Endothelial cell of hepatic sinusoid (primary cell): ENCODE measurements around the gene DGKG.

Source experiments
- in situ Hi-C: cut with HindIII; loops from 2 replicates; pipeline ENCODE4 v1.10.0; 2017; ENCODE audit warnings: low sequenced_read_pairs

The DGKG gene

DNA sequence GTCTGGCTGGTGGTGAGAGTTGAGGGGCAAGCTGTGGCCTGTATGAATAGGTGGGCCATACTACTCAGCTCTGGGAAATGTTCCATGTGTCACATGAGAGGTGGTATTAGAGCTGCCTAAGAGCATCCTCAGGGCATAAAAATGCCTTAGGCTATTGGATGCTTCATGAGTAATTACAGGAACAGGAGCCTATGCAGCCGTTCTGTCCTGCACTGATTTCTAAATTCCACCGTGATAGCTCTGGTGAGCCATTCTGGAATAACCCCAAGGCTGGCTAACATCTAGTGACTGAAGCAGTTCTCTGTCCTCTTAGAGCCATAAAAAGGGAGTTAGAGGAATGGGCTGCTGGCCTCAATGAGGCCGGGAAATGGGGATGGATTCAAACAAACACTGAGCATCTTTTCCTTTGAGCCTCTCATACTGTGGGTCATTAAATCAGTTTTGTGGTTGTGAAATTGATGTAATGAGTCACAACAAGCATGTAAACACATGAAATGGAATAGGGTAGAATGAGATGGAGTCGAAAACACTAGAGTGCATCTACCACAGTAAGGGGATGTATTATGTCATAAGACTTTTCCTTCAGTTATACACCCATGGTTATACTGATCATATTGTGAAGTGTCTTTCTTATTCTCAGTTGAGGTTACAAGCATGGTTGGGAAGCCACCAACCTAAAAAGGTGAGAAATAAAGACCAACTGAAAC is 41.0 kb downstream of the DGKG start:
- in situ Hi-C loops, result no loop called here

DNA sequence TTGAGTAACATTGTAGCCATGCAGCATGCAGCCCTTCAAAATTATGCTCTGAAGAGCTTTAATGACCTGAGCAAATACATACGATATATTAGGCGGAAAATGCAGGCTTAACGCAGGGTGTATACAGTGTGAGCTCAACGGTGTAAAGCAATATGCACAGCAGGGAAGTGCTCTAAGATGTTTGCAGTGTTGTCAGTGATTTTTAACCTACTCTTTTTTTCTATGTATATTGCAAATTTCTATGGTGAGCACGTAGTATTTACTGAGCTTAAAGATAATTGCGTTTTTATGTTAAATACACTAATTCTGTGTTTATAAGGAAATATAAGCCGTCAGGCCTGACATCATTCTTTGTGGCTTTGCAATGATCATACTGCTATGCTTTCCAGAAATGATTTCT is 42.1 kb downstream of the DGKG start:
- in situ Hi-C loops, result no loop called here

DNA sequence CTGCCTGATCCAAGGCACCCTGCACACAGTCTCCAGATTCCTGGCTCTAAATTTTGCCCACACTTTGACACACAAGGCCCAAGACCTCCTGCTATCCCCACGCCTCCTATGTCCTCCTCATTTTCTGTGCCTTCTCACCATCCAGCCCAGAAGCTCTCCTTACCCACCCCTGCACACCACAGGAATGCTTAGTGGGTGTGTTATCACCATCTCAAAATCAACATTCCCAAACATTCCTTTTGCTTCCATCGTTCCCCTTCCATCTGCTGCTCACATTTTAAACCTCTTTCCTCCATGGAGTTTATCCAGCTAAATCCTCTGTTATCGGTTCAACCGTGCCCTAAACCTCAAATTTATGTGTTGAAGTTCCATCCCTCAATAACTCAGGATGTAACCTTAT is 43.9 kb downstream of the DGKG start:
- in situ Hi-C loops, result no loop called here

DNA sequence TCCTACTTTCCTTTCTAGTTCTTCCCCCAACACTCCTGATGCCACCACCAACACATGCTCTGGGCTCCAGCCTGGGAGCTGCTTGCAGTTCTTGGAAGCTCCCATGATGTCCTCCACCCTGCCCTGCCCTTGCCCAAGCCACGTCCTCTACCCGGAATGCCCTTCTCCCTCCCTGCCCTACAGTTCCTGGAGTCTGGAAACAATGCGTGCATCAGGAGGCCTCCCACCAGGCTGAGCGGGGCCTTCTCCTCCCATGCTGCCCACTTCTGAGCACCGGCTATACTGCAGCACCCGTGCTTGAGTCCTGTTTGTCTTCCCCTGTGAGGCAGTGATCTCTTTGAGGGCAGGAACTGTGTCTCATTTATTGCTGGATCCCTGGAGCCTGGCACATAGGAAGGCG is 44.6 kb downstream of the DGKG start:
- in situ Hi-C loops, result no loop called here

DNA sequence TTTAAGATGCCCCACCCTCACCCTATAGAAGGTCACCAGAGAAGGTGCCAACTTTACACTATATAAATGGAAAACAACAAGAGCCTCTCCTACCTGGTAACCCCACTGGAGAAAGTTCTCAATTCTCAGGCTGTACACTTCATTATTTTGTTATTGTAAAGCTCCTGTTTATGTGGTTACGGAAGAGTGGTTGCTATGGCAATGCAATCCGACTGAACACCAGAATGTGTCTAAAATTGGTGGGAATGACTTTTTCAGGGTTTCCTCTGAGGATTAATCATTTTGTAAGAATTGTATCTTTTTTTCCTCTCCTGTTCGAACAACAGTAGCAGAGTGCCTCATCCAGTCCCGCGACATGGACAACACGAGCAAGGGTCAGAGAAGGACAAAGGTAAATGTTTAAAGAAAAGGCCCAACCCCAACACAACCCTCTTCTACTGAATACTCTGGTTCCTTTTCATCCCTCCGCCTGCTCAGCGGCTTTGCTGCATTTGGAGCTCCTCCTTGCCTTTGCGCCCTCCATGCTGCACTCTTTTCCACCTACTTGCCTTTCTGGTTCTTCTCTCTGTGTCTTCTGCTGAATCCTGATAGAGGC is 45.3 kb downstream of the DGKG start:
- in situ Hi-C loops, result no loop called here

DNA sequence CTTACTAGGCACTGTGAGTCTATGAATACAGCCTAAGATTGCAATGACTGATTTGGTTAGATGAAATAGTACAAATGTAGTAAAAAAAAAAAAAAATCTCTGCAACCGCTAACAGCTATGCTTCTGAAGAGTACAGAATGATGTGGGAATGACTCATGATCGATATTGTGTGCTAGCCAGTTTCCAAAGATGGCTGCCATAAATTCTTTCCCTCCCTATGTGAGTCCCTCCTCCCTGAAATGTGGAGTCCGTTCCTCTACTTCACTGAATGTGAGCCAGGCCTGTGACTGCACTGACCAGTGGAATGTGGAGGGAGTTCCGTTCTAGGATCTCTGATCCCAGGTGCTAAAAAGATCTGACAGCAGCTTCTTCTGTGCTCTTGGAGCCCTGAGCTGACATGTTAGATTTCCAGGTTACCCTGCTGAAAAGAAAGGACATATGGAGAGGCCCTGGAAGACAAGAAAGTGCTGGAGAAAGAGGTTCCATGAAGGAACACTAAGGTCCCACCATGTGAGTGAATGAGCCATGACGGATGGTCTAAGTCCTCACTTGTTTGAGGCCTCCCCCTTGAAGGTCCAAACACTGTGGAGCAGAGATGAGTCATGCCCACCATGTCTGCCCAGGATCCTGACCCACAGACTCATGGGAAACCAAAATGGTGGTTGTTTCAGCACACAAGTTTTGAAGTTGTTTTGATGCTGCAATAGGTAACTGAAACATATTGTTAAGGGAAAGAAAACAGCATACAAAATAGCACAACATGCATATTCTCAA is 46.3 kb downstream of the DGKG start:
- in situ Hi-C loops, result no loop called here

DNA sequence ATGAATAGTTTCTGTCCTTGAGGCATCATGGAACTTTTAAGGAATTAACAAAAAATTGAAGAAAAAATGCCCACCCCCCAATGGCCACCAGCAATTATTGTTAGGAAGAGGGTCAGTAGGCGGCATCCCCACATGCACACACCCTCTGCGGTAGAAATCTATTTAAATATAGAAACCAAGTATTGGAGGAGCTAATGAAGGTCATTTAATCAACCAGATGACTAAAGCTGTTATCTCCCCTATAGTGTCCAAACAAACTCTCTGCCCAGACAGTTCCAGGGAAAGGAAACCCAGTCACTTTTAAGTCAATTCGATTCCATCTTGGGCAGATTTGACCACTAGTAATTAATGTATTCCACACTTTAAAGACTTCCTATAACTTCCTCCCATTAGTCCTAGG is 47.1 kb downstream of the DGKG start:
- in situ Hi-C loops, result no loop called here

DNA sequence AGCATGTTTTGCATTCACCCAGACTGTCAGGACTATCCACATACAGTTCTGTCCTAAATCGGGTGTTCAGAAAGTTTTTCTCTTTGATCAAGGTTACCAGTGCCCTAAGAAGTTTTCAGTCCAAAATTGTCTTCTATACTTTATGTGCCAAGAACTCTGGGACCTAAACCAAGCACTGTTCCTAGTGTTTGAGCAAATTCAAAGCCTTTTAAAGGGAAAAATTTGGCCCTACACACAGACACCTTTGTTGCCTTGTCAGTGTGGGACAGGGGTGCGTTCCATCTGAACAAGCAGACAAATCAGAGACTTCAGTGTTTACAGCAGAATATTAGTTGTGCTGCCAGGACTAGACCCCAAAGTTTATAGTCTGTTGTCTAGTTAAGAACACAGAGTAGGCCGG is 50.6 kb downstream of the DGKG start:
- in situ Hi-C loops, result no loop called here

DNA sequence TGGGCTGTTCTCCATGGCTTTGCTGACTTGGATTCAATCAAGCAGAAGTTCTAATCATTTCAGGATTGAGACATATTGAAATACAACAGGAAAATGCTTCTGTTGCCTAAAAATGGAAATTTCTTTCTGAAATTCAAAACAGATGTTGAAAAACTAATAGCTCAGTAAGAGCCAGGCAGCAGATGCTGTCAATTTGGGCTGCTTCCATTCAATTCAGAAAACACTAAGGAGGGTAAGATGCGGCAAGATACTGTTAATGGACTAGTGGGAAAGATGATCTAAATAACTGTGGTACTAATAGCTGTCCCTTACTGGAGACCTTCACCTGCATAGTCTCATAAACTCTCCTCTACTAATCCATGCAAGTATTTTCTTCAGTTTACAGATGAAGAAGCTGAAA is 53.5 kb downstream of the DGKG start:
- in situ Hi-C loops, result no loop called here

DNA sequence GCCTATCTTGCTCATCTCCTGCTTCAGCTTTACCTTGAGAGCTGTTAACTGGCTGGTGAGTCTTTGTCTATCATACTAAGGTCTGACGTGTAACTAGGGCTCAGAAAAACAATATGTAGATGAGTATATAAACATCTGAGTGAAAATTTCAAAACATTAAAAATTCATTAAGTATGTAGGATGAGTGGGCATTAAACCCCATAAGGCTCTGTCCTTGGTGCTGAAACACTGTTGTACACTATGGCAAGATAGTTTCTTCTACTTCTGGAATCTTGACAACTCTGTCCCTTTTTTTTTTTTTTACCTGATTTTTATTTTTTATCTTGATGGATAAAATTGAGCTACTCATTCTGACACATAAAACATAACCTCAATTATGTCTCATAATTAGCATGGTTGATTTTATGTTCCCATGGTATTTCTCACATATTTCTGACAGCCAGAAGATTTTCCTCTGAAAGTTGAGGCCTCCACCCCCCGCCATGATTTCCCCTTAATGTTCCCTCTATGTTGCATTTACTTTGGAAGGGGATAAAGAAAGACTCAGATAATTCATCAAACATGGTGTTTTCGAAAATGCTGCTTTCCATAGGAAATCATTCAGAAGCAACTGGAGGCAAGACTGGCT is 54.3 kb downstream of the DGKG start:
- in situ Hi-C loops, result no loop called here

DNA sequence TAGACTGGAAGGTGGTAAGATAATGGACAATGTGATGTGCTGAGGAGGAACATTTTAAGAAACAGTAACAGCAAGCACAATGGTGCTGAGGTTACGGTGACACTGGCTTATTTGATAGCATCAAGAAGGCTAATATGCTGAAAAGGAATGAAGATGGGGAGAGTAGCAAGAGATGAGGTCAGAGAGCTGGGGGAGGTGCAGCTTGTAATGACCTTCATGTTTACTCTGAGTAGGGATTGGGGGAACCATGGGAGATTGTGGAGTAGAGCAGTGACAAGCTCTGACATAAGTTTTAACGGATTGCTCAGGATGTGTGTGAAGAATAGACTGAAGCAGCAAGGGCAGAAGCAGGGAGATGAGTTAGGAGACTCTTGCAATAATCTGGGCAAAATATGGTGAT is 56.7 kb downstream of the DGKG start:
- in situ Hi-C loops, result no loop called here

DNA sequence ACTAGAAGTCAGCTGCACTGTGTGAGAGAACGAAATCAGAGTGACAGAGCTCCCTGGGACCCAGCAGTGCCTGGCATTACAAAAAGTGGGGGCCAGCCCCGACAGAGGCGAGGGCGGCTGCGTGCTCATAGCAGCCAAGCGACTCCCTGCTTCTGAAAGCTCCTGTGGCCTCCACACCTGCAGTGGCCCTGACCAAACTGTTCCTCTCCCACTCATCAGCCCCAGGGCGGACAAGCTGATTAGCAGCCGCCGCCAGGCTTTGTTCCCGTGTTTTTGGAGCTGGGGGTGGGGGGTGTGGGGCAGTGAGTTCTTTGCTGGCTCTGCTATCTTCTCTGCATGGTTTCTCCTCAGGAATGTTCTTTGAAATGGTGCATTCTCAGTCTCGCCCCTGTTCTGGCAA is 58.1 kb downstream of the DGKG start:
- in situ Hi-C loops, result no loop called here

DNA sequence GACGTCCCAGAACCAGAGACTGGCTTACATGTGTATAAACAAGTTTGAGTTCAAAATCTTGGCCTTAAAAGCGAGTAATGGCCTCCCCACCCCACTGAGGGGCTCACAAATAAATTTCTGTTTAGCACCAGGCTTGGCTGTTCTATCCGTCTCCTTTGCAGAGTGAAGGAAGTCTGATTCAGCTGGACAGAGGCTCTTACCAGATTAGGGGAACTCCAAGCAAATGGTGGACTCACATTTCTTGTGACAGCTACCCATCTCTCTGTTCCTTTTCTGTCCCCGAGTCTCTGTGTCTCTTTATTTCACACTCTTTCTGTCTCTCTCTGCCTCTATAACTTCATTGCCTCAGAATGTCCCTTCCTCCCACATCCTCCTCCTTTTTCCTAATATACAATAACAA is 62.7 kb downstream of the DGKG start:
- in situ Hi-C loops, result loop anchor here (25.0 kb wide), 1 partner anchor 312 kb away; no protein-coding TSS in a partner anchor

DNA sequence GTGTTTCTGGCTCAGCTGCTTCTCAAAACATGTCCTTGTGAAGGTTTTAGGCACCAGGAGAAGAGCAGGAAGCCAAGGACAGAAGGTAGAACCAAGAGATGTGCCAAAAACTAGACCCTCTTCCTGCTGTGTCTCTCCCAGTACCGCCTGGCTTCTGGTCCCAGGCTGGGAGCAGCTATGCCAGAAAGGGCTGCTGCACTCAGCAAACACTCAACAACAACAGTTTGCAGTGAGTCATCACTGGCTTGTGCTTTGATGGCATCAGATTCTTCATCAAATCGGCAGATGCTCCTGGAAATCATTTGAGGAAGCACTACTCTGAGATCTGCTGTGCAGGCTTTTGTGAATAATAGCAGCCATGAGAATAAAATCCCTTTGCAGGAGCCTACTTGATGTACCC is 63.2 kb downstream of the DGKG start:
- in situ Hi-C loops, result loop anchor here (25.0 kb wide), 1 partner anchor 312 kb away; no protein-coding TSS in a partner anchor

DNA sequence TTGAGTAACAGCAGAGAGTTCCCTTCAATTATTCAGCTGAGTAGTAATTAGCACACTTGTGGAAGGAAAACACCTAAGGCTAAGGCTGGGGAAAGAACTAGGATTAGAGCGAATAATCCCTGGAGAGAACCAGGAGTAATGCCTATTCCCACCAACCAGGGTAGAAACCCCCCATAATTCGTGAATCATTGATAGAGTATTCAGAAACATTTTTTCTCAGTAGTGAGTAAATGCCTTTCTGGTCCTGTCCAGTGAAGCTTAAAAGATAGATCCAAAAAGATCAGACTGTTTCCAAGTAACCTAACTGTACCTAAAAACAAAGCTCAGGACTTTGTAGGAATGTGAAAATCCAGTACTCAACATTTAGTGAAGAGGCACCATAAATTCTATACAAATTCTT is 71.2 kb downstream of the DGKG start:
- in situ Hi-C loops, result loop anchor here (5.0 to 25.0 kb wide), 2 partner anchors 43 to 303 kb away; no protein-coding TSS in a partner anchor

DNA sequence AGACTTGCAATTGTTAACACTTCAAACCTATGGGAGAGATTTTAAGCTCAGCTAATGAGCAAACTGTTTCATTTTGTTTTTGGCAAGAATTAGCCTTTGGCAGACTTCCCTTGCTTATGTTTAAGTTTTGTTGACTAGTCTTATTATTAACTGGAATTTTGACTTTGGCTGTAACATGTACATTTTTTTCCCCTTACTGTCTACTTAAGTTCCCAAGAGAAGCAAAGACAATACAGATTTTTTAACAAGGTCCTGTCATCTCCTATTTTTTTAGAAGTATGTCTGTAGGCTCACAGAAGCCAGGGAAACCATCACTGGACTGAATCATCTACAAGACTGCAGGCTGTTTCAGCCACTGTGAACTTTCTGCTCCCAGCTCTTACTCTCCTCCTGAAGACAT is 74.3 kb downstream of the DGKG start:
- in situ Hi-C loops, result loop anchor here (5.0 to 25.0 kb wide), 2 partner anchors 80 to 300 kb away; no protein-coding TSS in a partner anchor

DNA sequence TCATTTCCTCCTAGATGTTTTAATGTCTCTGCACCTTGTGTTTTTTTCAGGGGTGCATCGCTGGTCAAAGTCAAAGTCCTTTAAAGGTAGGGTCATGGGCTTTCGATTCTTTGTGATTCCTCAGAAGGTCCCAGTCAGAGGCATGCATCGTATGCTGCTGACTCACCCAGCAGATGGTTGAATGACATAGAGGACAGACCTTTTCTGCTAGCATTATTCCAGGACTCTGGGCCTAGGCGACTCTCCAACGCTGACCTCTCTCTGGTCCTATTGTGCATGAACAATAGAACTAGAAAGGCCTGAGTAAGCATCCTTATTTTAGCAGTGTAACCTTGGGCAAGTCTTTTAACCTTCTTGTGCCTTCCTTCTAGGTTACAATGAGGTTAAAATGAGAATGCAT is 75.9 kb downstream of the DGKG start:
- in situ Hi-C loops, result loop anchor here (5.0 to 25.0 kb wide), 2 partner anchors 81 to 299 kb away; no protein-coding TSS in a partner anchor

DNA sequence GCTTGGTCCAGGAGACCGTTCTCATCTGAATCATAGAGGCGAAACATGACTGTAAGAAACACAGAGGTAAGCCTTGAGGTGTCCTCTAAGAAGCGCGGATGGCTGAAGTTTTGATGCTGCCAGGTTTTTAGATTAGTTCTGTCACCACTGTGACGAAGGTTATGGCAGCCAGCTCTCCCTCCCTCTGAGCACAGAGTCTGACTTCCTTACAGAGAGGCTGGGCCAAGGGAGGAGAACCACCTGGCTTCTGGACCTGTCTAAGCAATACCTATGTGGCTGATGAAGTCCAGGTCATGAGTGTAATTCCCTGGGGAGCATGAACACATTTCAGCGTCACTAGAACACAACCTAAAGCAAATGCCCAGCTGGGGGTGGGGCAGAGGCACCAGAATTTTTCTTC is 77.4 kb downstream of the DGKG start:
- in situ Hi-C loops, result loop anchor here (5.0 to 25.0 kb wide), 2 partner anchors 83 to 297 kb away; no protein-coding TSS in a partner anchor

DNA sequence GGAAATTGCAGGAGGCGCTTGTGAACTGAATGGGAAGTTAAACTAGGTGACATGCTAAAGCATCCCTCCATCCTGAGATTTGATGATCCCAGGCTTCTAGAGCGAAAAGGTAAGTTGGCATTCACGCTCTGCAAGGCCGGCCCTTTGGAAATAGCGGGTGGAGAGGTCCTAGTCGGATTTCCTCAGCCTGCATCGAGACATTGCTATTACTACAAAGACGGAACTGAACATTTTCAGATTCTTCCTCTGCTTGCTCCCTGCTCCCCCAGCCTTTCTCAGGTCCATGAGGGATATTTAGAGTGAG is 77.7 kb downstream of the DGKG start:
- in situ Hi-C loops, result loop anchor here (25.0 kb wide), 1 partner anchor 297 kb away; no protein-coding TSS in a partner anchor

DNA sequence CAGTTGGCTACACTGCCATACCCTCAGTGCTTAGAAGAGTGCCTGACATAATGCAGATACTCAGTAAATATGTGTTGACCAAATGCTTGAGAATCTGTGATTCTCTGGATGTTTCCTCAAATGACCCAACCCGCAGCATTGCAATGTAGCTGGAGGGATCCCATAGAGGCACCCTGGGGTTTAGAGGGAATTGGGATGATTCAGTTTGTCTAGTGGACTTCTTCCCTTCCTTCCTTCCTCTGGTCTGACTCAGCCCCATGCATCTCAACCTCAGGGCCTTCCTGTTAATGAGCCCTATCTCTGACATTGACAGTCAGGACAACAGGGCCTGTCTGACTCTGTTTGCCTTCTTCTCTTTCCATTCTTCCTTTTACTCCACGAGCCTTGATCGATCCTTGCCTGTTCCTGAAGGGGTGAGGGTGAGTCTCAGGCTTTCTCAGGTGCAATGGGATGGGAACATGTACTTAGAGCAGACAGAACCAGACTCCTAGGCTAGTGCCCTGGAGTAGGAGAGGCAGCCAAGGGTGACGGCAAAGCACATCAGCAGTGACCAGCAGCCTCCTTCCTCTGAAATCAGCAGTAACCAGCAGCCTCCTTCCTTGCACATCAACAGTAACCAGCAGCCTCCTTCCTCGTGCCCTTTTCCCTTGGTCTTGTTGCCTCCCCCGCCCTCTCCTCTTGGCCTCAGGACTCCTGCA is 78.2 kb downstream of the DGKG start:
- in situ Hi-C loops, result loop anchor here (25.0 kb wide), 1 partner anchor 296 kb away; no protein-coding TSS in a partner anchor

DNA sequence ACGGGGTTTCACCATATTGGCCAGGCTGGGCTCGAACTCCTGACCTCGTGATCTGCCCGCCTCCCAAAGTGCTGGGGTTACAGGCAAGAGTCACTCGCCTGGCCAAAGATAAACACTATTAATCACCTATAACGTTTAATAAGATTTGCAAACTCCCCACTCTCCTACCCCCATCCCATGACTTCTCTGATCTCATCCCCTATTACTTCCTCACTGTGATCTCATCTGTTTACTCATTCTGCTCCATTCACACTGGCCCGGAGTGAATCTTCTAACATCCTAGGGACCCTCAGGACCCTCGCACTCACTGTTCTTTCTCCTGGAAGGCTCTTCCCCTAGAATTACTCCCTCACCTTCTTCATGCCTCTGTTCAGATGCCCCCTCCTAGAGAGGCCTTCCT is 78.9 kb downstream of the DGKG start:
- in situ Hi-C loops, result loop anchor here (25.0 kb wide), 1 partner anchor 296 kb away; no protein-coding TSS in a partner anchor
